ENCODE measurements around the gene DSG3.
"Not testable (repeated sequence)": the region's sequence is repeated elsewhere in the genome, so short reads cannot be mapped to it uniquely, and the experiment has no call there.

- not testable (repeated sequence) for TF ChIP-seq CTCF, POLR2A (IDR thresholded peaks at IDR 0.05)
These were observed 47.2 kb downstream of the DSG3 start for GRCh38 chr18:31494705-31495244.
